AG09309 (cell line): Measurements from ENCODE around the gene CCL13.

Experiments used
- DNase-seq: peaks from one replicate; pipeline ENCODE4 v3.0.0-alpha.2; 2010; ENCODE audit warnings: low read depth
- H3K4me3 ChIP-seq: 2 replicates; pipeline ENCODE4 v1.5.1; 2011; ENCODE audit warnings: mild to moderate bottlenecking, low read depth, low read length, moderate library complexity; ENCODE audit not compliant: control insufficient read depth
- TF ChIP-seq, protein P1 (sequence below): IDR thresholded peaks from 2 replicates; pipeline ENCODE4 v1.5.1; 2011; ENCODE audit warnings: mild to moderate bottlenecking, low read depth, low read length, inconsistent platforms; ENCODE audit not compliant: insufficient read depth, control insufficient read depth; ENCODE audit errors: missing control alignments

The CCL13 gene

DNA sequence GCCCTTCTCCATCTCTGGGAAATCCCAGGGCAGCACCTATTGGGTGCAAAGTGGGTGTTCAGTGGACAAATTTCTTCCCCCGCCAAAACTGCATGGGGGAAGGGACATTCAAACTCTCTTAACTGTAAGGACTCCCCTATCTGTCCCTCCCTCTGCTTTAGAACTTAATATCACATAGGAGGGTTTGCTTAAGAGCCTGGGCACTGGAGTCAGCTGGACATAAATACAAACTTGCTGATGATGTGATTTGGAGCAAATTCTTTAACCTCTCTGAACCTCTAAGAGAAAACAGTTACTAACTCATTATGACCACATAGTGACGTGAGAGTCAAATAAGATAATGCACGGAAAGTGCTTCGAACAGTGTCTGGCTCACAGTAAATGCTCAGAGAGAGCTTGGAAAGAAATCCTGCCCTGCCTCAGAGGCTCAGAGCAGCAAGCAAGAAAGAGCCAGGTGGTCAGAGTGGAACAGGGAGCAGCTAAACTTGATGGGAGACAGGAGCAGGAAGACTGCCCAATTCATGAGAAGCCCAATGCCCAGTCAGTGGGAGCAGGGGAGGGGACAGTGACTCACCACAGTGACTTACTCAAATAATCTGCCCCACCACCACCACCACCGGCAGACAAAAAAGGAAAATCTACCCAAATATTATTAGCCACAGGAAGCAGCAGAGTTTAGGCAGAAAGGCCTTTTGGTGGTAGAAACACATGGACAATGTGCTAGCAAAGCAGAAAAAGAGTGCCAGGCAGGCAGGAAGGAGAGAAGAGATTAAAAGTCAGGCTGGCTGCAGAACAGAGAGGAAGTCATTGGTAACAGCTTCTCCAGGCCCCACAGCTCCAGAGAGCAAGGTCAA lies 30.6 kb downstream of the CCL13 start:
- DNase-seq, result peak; percentile 3
- TF ChIP-seq, protein P1, sequence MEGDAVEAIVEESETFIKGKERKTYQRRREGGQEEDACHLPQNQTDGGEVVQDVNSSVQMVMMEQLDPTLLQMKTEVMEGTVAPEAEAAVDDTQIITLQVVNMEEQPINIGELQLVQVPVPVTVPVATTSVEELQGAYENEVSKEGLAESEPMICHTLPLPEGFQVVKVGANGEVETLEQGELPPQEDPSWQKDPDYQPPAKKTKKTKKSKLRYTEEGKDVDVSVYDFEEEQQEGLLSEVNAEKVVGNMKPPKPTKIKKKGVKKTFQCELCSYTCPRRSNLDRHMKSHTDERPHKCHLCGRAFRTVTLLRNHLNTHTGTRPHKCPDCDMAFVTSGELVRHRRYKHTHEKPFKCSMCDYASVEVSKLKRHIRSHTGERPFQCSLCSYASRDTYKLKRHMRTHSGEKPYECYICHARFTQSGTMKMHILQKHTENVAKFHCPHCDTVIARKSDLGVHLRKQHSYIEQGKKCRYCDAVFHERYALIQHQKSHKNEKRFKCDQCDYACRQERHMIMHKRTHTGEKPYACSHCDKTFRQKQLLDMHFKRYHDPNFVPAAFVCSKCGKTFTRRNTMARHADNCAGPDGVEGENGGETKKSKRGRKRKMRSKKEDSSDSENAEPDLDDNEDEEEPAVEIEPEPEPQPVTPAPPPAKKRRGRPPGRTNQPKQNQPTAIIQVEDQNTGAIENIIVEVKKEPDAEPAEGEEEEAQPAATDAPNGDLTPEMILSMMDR, result no peak
- H3K4me3 ChIP-seq, result no peak overlapping the region

DNA sequence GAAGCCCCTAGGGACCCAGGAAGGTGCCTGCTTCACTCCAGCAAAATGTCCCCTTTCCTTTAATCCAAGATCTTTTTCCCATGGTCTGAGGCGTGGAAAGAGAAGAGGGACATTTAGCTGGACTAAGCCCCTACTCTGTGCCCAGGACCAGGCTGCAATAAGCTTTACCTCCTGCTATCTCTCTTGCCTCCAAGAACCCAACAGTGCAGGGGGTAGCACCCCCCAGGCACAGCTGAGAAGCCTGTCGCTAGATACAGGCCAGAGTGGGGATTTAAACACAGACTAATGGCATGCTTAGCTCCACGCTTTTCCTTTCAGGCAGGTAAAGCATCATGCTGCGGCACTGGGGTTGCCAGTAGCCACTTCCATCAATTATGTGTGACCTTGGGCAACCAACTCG lies 31.3 kb downstream of the CCL13 start:
- TF ChIP-seq, protein P1, result no peak
- H3K4me3 ChIP-seq, result no peak overlapping the region
- DNase-seq, result no peak

DNA sequence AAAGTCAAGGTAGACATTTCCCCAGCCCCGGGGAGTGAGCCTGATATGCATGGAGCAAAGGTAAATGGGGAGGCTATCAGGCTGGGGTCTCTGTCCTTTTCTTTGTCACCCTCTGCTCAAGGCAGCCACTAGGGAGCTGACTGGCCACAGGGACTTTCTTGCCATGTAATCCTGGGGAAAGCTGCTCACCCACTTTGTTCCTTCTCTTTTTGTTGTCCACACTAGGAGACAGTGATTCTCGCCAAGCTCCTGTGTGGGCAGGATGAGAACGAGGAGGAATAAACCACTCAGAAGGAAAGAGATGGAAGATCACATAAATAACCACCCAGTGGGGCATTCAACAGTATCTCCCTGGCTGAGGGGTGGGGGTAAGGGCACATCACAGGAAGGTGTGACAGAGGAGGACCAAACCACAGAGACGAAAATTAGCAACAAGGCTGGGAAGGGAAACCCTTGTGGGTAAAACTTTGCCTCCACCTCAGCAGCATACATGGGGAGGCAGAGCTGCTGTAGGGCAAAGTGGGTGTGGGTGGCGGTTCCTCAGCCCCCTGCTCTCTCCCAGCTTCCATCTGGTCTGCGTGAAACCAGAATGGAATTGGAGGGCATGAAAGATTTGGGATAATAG lies 33.0 kb downstream of the CCL13 start:
- no peak for DNase-seq
- TF ChIP-seq, protein P1, result no peak
- H3K4me3 ChIP-seq, result no peak overlapping the region

DNA sequence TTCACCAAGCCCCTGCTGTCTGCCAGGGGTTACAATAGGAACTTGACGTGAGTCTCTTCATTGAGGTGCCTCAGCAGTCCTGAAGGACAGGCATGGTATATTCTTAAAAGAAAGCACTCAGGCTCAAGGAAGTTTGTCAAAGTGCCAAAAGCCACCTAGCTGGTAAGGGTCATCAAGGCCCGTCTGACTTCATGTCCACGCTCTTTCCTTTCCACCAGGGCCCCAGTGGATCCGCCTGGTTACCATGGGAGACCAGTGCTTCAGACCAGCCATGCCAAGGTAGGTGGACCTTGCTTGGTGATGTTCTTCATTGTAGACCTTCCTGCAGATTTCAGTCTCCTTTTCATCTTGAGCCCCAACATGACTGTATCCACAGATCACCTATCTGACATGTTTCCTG lies 34.4 kb downstream of the CCL13 start:
- TF ChIP-seq, protein P1, result no peak
- H3K4me3 ChIP-seq, result no peak overlapping the region
- no peak for DNase-seq

DNA sequence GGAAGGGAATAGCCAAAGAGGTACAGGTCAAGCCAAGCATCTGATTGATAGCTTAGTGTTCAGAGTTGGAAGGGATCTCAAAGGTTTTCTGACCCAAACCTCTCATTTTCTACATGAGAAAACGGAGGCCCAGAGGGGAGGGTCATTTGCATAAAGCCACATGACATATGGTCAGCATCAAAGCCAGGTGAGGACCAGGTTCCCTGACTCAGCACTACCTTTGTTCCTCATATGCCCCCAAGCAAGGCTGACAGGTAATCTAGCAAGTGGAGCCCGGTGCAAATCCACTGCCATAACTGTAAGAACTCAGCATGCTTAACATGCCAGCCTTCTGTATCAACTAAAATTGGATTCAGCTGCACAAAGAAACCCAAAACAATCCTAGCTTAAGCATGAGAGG lies 35.0 kb downstream of the CCL13 start:
- no peak for DNase-seq
- H3K4me3 ChIP-seq, result no peak overlapping the region
- TF ChIP-seq, protein P1, result no peak

DNA sequence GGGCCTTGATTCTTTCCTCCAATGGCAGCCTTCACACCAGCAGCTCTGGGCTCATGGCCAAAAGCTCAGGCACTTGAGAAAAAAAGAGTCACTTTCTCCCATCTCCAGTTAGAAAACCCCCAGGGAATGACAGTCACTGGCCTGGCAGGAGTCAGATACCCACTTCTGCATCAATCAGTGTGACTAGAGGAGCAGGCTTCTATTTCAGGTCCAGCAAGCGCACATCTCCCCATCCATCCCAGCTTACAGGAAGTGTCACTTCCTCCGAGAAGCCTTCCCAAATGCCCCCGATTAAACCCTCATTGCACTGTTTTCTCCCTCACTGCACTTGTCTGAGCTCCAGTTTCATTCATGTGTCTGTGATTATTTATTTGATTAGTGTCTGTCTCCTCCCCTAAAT lies 37.1 kb downstream of the CCL13 start:
- TF ChIP-seq, protein P1, result no peak
- no peak overlapping the region for H3K4me3 ChIP-seq
- DNase-seq, result no peak
